ENCODE data around the gene MPHOSPH10.

- TF ChIP-seq, protein P1, sequence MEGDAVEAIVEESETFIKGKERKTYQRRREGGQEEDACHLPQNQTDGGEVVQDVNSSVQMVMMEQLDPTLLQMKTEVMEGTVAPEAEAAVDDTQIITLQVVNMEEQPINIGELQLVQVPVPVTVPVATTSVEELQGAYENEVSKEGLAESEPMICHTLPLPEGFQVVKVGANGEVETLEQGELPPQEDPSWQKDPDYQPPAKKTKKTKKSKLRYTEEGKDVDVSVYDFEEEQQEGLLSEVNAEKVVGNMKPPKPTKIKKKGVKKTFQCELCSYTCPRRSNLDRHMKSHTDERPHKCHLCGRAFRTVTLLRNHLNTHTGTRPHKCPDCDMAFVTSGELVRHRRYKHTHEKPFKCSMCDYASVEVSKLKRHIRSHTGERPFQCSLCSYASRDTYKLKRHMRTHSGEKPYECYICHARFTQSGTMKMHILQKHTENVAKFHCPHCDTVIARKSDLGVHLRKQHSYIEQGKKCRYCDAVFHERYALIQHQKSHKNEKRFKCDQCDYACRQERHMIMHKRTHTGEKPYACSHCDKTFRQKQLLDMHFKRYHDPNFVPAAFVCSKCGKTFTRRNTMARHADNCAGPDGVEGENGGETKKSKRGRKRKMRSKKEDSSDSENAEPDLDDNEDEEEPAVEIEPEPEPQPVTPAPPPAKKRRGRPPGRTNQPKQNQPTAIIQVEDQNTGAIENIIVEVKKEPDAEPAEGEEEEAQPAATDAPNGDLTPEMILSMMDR (IDR thresholded peaks at IDR 0.05) = no peak
- TF ChIP-seq POLR2A (IDR thresholded peaks at IDR 0.05) (no peak), POLR2AphosphoS5 (IDR thresholded peaks at IDR 0.05) (no peak), EP300 (IDR thresholded peaks at IDR 0.05) (no peak)
Measured at GRCh38 chr2:71126957-71127356, 3.5 kb upstream of the MPHOSPH10 start.
